Fibroblast of peridontal ligament (primary cell): ENCODE data around the gene MCM8.

Source experiments
- DNase-seq: peaks from one replicate; pipeline ENCODE4 v3.0.0-alpha.2; 2010; ENCODE audit errors: extremely low read depth

MCM8 gene

GRCh38 chr20:5950271-5951031 lies at the start of gene MCM8, which contains the start of gene TRMT6:
Gene MCM8, plus strand, starts transcription at chr20:5950652. Its CDS starts 1,364 bp downstream, at chr20:5952016.
Gene TRMT6, minus strand, starts transcription at chr20:5950533. Its CDS starts 128 bp downstream, at chr20:5950405.
- peak; percentile 92 for DNase-seq

- DNase-seq = no peak
Measured at GRCh38 chr20:5900908-5901307, 49.5 kb upstream of the MCM8 start.

GRCh38 chr20:5908981-5909380 lies 41.5 kb upstream of the MCM8 start:
- no peak for DNase-seq

- DNase-seq = no peak
Measured at GRCh38 chr20:5910186-5910585, 40.3 kb upstream of the MCM8 start.

GRCh38 chr20:5913166-5913565 lies 37.3 kb upstream of the MCM8 start:
- DNase-seq = no peak

- DNase-seq = no peak
Measured at GRCh38 chr20:5914859-5915258, 35.6 kb upstream of the MCM8 start.

GRCh38 chr20:5918856-5919625 lies 31.4 kb upstream of the MCM8 start:
- DNase-seq = no peak

GRCh38 chr20:5919626-5920544 lies 30.6 kb upstream of the MCM8 start:
- no peak for DNase-seq

- no peak for DNase-seq
Measured at GRCh38 chr20:5920581-5920980, 29.9 kb upstream of the MCM8 start.

- DNase-seq = no peak
Measured at GRCh38 chr20:5923493-5923892, 27.0 kb upstream of the MCM8 start.

GRCh38 chr20:5925551-5925950 lies 24.9 kb upstream of the MCM8 start:
- no peak for DNase-seq

- DNase-seq = no peak
Measured at GRCh38 chr20:5927749-5928462, 22.5 kb upstream of the MCM8 start.

- no peak for DNase-seq
Measured at GRCh38 chr20:5928836-5929715, 21.4 kb upstream of the MCM8 start.

GRCh38 chr20:5931411-5931810 lies 19.0 kb upstream of the MCM8 start:
- no peak for DNase-seq

GRCh38 chr20:5932796-5933195 lies 17.7 kb upstream of the MCM8 start:
- no peak for DNase-seq

GRCh38 chr20:5933802-5934436 lies 16.5 kb upstream of the MCM8 start:
- DNase-seq = no peak

GRCh38 chr20:5935384-5935783 lies 15.1 kb upstream of the MCM8 start:
- no peak for DNase-seq

- DNase-seq = no peak
Measured at GRCh38 chr20:5936238-5936637, 14.2 kb upstream of the MCM8 start.

- no peak for DNase-seq
Measured at GRCh38 chr20:5938456-5939029, 11.9 kb upstream of the MCM8 start.
